GM18502 (cell line): ENCODE measurements around the gene PRPF31.
A peak's percentile ranks its signal among the peaks of the same experiment; 100 is the strongest.

Experiments used
- ATAC-seq: cut with Tn5 transposase; IDR thresholded peaks from one replicate; pipeline ENCODE4 v1.9.1; 2021; ENCODE audit warnings: mild to moderate bottlenecking; ENCODE audit not compliant: unreplicated experiment, poor library complexity

The PRPF31 gene

GRCh38 chr19:54107876-54108490, 7.6 kb upstream of the PRPF31 start:
- no peak for ATAC-seq

- no peak for ATAC-seq
These were observed 7.1 kb upstream of the PRPF31 start for GRCh38 chr19:54108496-54108895.

GRCh38 chr19:54109651-54110050, 5.9 kb upstream of the PRPF31 start:
- ATAC-seq = no peak

GRCh38 chr19:54114340-54115108, 1.0 kb upstream of the PRPF31 start:
- ATAC-seq = no peak

GRCh38 chr19:54121259-54121658, 5.7 kb downstream of the PRPF31 start:
- ATAC-seq = no peak

GRCh38 chr19:54123682-54124081, 8.1 kb downstream of the PRPF31 start:
- no peak for ATAC-seq

GRCh38 chr19:54124393-54124792, 8.8 kb downstream of the PRPF31 start:
- no peak for ATAC-seq

- no peak for ATAC-seq
These were observed 10.2 kb downstream of the PRPF31 start for GRCh38 chr19:54125713-54126112.

GRCh38 chr19:54127688-54128440, 12.3 kb downstream of the PRPF31 start:
- ATAC-seq = no peak

- ATAC-seq = no peak
These were observed 12.8 kb downstream of the PRPF31 start for GRCh38 chr19:54128441-54128725.

GRCh38 chr19:54128796-54129616, 13.5 kb downstream of the PRPF31 start:
- no peak for ATAC-seq

- no peak for ATAC-seq
These were observed 14.1 kb downstream of the PRPF31 start for GRCh38 chr19:54129617-54129996.

- no peak for ATAC-seq
These were observed 17.9 kb downstream of the PRPF31 start for GRCh38 chr19:54133312-54133956.

- ATAC-seq = no peak
These were observed 18.5 kb downstream of the PRPF31 start for GRCh38 chr19:54133957-54134590.

- no peak for ATAC-seq
These were observed 20.7 kb downstream of the PRPF31 start for GRCh38 chr19:54136086-54136863.

- ATAC-seq = peak; percentile 81
These were observed 21.5 kb downstream of the PRPF31 start for GRCh38 chr19:54136864-54137698.

- no peak for ATAC-seq
These were observed 22.3 kb downstream of the PRPF31 start, which contains the start of gene CNOT3 for GRCh38 chr19:54137699-54138488. Gene CNOT3 (plus strand): TSS chr19:54137762. CDS start chr19:54142979, 5,217 bp downstream.
